CD8-positive, alpha-beta memory T cell (primary cell): ENCODE results near the gene SECISBP2L. TPM values are rescaled to one million over a fixed set of nuclear protein-coding genes. Genes with fewer than 3 reads are reported as not detected.

ENCODE experiments used
- CTCF ChIA-PET: fragments of 350-600 bp; sonication (Branson Sonifier 250); formaldehyde crosslinking; loops from one replicate; lab custom pipeline; 2021; ENCODE audit warnings: antibody characterized with exemption; lab: Charles Lee
- POLR2A ChIA-PET: fragments of 350-600 bp; sonication (Branson Sonifier 250); formaldehyde crosslinking; loops from one replicate; lab custom pipeline; 2021; ENCODE audit warnings: antibody characterized with exemption; lab: Charles Lee
- DNase-seq, 5 donors: peaks; one replicate each; pipeline versions ENCODE4 v3.0.0 to v3.0.0-alpha.2; 2020 to 2022; ENCODE audit warnings: mixed read lengths in 1 of 5
- H3K27ac ChIP-seq: one replicate; pipeline ENCODE4 v1.7.0; 2013; ENCODE audit warnings: low read depth, mild to moderate bottlenecking, low read length, moderate library complexity
- H3K27me3 ChIP-seq: 2 replicates; pipeline ENCODE4 v1.7.0; 2013; ENCODE audit warnings: low read length, mild to moderate bottlenecking; ENCODE audit not compliant: insufficient read depth, poor library complexity, severe bottlenecking
- H3K36me3 ChIP-seq: 2 replicates; pipeline ENCODE4 v1.7.0; 2013; ENCODE audit warnings: mild to moderate bottlenecking, low read length, moderate library complexity; ENCODE audit not compliant: insufficient read depth
- H3K4me1 ChIP-seq: 2 replicates; pipeline ENCODE4 v1.7.0; 2013; ENCODE audit warnings: mild to moderate bottlenecking, low read length, moderate library complexity; ENCODE audit not compliant: insufficient read depth
- H3K4me3 ChIP-seq: 2 replicates; pipeline ENCODE4 v1.7.0; 2013; ENCODE audit warnings: mild to moderate bottlenecking, low read length
- H3K9me3 ChIP-seq: 2 replicates; pipeline ENCODE4 v1.7.0; 2013; ENCODE audit warnings: mild to moderate bottlenecking, low read length
- H3K27ac Mint-ChIP-seq, 8 donors: one replicate each; pipeline ENCODE4 v1.8.0; 2020 to 2021; ENCODE audit warnings: mixed read lengths in 8 of 8, mild to moderate bottlenecking in 6 of 8, inconsistent platforms in 3 of 8, moderate library complexity in 3 of 8
- H3K27me3 Mint-ChIP-seq, 2 donors: one replicate each; pipeline ENCODE4 v1.8.0; 2020 to 2021; ENCODE audit warnings: mixed read lengths in 2 of 2, mild to moderate bottlenecking in 1 of 2, moderate library complexity in 1 of 2
- H3K36me3 Mint-ChIP-seq, 3 donors: one replicate each; pipeline ENCODE4 v1.8.0; 2020 to 2021; ENCODE audit warnings: mixed read lengths in 3 of 3, inconsistent platforms in 1 of 3, mild to moderate bottlenecking in 1 of 3
- H3K4me1 Mint-ChIP-seq, 3 donors: one replicate each; pipeline ENCODE4 v1.8.0; 2020 to 2021; ENCODE audit warnings: mixed read lengths in 3 of 3, inconsistent platforms in 1 of 3, mild to moderate bottlenecking in 1 of 3
- H3K4me3 Mint-ChIP-seq, 7 donors: one replicate each; pipeline ENCODE4 v1.8.0; 2020 to 2021; ENCODE audit warnings: mixed read lengths in 7 of 7, mild to moderate bottlenecking in 6 of 7, moderate library complexity in 4 of 7, inconsistent platforms in 2 of 7
- H3K9me3 Mint-ChIP-seq, 5 donors: one replicate each; pipeline ENCODE4 v1.8.0; 2020 to 2022; ENCODE audit warnings: mixed read lengths in 5 of 5, mild to moderate bottlenecking in 3 of 5, moderate library complexity in 2 of 5, inconsistent platforms in 1 of 5
- polyA plus RNA-seq: library from polyadenylated mRNA; unstranded; fragments of 300-500 nt; fragmentation: Illumina TruSeq; gene quantifications from one replicate; pipeline ENCODE4 v1.2.3, GENCODE V29; 2021
- total RNA-seq, 2 experiments: library from RNA; stranded (reverse); gene quantifications; one replicate each; pipeline ENCODE4 v1.2.3, GENCODE V29; 2021

Gene SECISBP2L
- total RNA-seq (10 to 100 TPM; 27.2 to 28.1 TPM), polyA plus RNA-seq (24.7 TPM)

DNA sequence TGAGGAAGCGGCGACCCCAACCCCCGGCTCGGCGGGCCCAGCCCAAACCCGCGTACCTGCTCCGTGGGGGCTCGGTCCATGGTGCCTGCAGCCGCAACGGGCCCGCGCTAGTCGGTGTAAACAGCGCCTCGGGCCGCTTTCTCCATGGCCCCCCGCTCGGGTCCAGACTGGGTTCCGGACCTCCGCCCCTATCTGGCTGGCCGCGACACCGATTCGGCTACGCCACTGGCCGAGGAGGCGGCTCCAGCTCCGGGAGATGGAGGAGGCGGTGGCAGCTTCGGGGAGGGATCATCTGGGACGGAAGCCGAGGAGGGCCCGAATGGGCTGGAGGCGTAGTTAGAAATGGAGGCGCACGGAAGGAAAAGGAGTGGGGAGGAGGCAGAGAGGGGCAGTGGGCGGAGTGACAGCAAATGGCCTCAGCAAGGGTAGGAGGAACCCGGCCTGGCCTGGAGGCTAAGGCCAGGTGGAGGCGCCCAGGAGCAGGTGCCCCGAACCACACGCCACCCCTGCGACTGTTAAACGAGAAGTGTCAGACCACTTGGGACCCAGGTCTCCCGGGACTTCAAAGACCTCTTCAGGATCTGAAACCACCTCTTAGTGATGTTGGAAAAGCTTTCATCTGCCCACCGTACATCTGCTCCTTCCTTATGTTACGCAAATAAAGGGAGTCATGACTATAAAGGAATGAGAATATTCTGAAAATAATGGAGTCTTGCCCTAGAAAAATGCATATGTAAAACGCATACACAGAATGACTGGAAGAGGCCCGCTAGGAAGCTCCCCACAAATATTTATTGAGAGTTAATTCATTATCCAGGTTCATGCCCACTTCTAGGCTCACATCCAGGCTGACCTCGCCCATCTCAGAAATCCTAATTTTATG lies at the start of gene SECISBP2L:
Gene SECISBP2L, minus strand, starts transcription at position 227 of the 883 bp plus-strand sequence. Its CDS starts 147 bp downstream, at position 80.
- ChIA-PET POLR2A (interaction anchor here (0.6 to 2.1 kb wide), 5 partner anchors 109 to 235 kb away, joined by 3 to 9 read pairs (median 4); partner anchors contain the start of genes COPS2 and EID1), CTCF (interaction anchor here (0.9 to 1.7 kb wide), 4 partner anchors 12 to 168 kb away, joined by 3 to 4 read pairs (median 4); partner anchors contain the start of genes COPS2 and EID1)
- H3K36me3 Mint-ChIP-seq = peaks cover 0 to 11% (median 3%) of the 10 kb centered on the region in 3 donors
- H3K9me3 ChIP-seq = no peaks in the 10 kb centered on the region
- peak within 1 kb of the TSS; percentile 80 for H3K27ac ChIP-seq
- no peaks in the 10 kb centered on the region for H3K27me3 Mint-ChIP-seq
- no peaks in the 10 kb centered on the region for H3K9me3 Mint-ChIP-seq
- peak within 1 kb of the TSS; percentile 91 for H3K4me3 ChIP-seq
- peaks cover 31 to 44% (median 39%) of the 10 kb centered on the region in 3 donors for H3K4me1 Mint-ChIP-seq
- no peaks in the 10 kb centered on the region for H3K36me3 ChIP-seq
- peak within 1 kb of the TSS; percentile 82 to 96 (median 93) for H3K27ac Mint-ChIP-seq
- DNase-seq = peak; percentile 84 to 93 (median 89)
- no peaks in the 10 kb centered on the region for H3K27me3 ChIP-seq
- H3K4me3 Mint-ChIP-seq = peak within 1 kb of the TSS; percentile 87 to 98 (median 96)
- H3K4me1 ChIP-seq = peaks cover 27% of the 10 kb centered on the region

DNA sequence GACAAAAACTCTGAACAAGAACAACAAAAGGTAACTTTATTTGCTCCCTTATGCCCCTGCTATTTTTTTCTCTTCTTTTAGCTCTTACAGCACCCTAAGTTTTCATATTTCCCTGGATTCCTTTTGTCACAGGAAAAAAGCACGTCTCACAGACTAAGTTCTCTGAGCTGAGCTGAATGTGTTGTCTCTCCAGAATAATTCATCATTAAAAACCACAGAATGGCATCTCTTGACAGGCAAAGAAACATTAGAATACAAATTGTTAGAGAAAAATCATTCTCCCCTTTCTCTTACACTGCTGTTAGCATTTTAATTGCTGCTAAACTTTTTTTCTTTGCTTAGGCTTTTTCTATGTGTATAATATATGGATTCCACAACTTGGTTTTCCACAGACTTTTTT lies 48.7 kb upstream of the SECISBP2L start:
- Mint-ChIP-seq H3K36me3 (peaks cover 0 to 4% (median 3%) of the 10 kb centered on the region in 3 donors), H3K27ac (no peak overlapping the region), H3K4me1 (no peaks in the 10 kb centered on the region), H3K4me3 (no peak overlapping the region), H3K9me3 (no peaks in the 10 kb centered on the region), H3K27me3 (no peaks in the 10 kb centered on the region)
- H3K27ac ChIP-seq = no peak overlapping the region
- POLR2A ChIA-PET = no interaction called here
- CTCF ChIA-PET = no interaction called here
- H3K9me3 ChIP-seq = no peaks in the 10 kb centered on the region
- no peak overlapping the region for H3K4me3 ChIP-seq
- DNase-seq = no peak
- no peaks in the 10 kb centered on the region for H3K36me3 ChIP-seq
- no peaks in the 10 kb centered on the region for H3K27me3 ChIP-seq
- H3K4me1 ChIP-seq = no peaks in the 10 kb centered on the region

DNA sequence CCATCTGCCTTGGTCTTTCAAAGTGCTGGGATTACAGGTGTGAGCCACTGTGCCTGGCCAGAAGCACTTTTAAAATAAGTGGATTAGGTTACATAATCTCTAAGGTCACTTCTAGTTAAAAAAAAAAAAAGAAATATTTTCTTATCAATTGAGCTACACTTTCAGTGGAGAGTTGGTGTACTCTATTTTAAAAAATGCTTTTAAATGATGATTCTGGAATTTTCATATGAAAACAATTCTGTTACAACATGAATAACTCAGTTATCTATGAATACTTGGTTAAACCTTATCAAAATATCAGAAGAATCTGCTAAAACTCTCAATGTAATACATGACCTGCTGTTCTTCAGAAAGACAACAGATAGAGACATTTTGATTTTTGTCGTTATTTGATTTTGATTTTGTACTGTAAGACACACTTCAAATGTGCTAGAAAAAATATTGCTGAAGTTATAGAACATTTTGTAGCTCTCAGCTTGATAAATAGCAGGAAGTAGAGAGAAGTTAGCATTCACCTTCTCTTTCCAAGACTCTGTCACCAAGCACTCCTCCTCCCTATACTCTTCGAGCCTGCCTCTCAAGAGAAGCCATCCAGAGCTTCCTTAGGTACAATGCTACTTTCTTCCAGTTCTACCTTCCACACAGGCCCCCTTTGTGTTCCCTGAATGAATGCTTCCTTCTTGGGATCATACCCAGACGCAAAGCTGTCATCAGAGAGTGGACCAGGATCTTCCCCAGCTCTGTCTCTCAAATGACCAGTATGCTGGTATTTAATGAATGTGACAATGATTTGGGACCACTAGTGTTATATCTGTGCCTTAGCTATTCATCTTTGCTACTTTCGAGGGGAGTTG lies 47.2 kb upstream of the SECISBP2L start:
- Histone ChIP-seq H3K27ac (no peak overlapping the region), H3K27me3 (no peaks in the 10 kb centered on the region), H3K4me1 (no peaks in the 10 kb centered on the region), H3K36me3 (no peaks in the 10 kb centered on the region), H3K9me3 (no peaks in the 10 kb centered on the region), H3K4me3 (no peak overlapping the region)
- Mint-ChIP-seq H3K9me3 (no peaks in the 10 kb centered on the region), H3K4me3 (no peak overlapping the region), H3K4me1 (no peaks in the 10 kb centered on the region), H3K27ac (peak overlapping the region in 1 of 8 donors; percentile 31), H3K27me3 (no peaks in the 10 kb centered on the region), H3K36me3 (peaks cover 0 to 2% (median 0%) of the 10 kb centered on the region in 3 donors)
- ChIA-PET POLR2A (no interaction called here), CTCF (no interaction called here)
- no peak for DNase-seq

DNA sequence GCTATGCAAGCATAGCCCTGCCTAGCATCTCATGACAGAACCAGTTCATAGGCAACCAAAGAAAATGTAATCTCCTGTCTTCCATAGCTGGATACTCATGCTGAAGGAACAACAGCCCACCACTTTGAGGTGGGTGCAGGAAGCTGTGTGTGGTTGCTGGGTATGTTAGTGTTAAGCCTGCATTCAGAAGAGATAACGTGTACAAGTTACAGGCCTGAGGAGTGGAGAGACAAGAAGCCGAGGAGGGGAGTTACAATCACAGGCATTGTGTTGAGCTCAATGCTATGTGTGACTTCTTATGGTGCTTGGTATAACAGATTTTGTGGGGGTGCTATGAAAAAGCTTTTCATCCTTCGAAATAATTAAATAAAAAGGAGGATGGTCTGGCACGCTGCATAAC lies 42.8 kb upstream of the SECISBP2L start:
- H3K4me1 Mint-ChIP-seq = no peaks in the 10 kb centered on the region
- H3K4me3 Mint-ChIP-seq = no peak overlapping the region

GRCh38 chr15:49085696-49086459 lies 39.6 kb upstream of the SECISBP2L start:
- no peak overlapping the region for H3K27ac Mint-ChIP-seq
- no peaks in the 10 kb centered on the region for H3K9me3 ChIP-seq
- no peaks in the 10 kb centered on the region for H3K9me3 Mint-ChIP-seq
- no peaks in the 10 kb centered on the region for H3K4me1 Mint-ChIP-seq
- ChIA-PET POLR2A (no interaction called here), CTCF (no interaction called here)
- peaks cover 0 to 2% (median 0%) of the 10 kb centered on the region in 3 donors for H3K36me3 Mint-ChIP-seq
- H3K27me3 ChIP-seq = no peaks in the 10 kb centered on the region
- no peaks in the 10 kb centered on the region for H3K4me1 ChIP-seq
- no peak overlapping the region for H3K4me3 Mint-ChIP-seq
- DNase-seq = no peak
- no peaks in the 10 kb centered on the region for H3K27me3 Mint-ChIP-seq
- no peak overlapping the region for H3K27ac ChIP-seq
- no peak overlapping the region for H3K4me3 ChIP-seq
- H3K36me3 ChIP-seq = no peaks in the 10 kb centered on the region

More for the DNA sequence above, 42.8 kb upstream of the SECISBP2L start:
- Mint-ChIP-seq H3K27me3 (no peaks in the 10 kb centered on the region), H3K36me3 (no peaks in the 10 kb centered on the region), H3K9me3 (no peaks in the 10 kb centered on the region), H3K27ac (peak overlapping the region in 1 of 8 donors; percentile 5)
- Histone ChIP-seq H3K27ac (no peak overlapping the region), H3K4me1 (no peaks in the 10 kb centered on the region), H3K9me3 (no peaks in the 10 kb centered on the region), H3K36me3 (no peaks in the 10 kb centered on the region), H3K27me3 (no peaks in the 10 kb centered on the region), H3K4me3 (no peak overlapping the region)
- no peak for DNase-seq
- ChIA-PET POLR2A (no interaction called here), CTCF (no interaction called here)

- CTCF ChIA-PET = no interaction called here
- H3K9me3 Mint-ChIP-seq = no peaks in the 10 kb centered on the region
These were observed 38.0 kb upstream of the SECISBP2L start for GRCh38 chr15:49084285-49084570.

GRCh38 chr15:49083401-49084284 lies 37.4 kb upstream of the SECISBP2L start:
- H3K27me3 Mint-ChIP-seq = no peaks in the 10 kb centered on the region
- no peak overlapping the region for H3K4me3 Mint-ChIP-seq
- H3K9me3 ChIP-seq = no peaks in the 10 kb centered on the region
- ChIA-PET CTCF (no interaction called here), POLR2A (no interaction called here)
- peaks cover 0 to 4% (median 0%) of the 10 kb centered on the region in 3 donors for H3K36me3 Mint-ChIP-seq
- no peaks in the 10 kb centered on the region for H3K4me1 Mint-ChIP-seq
- H3K9me3 Mint-ChIP-seq = no peaks in the 10 kb centered on the region
- H3K27ac Mint-ChIP-seq = no peak overlapping the region
- no peaks in the 10 kb centered on the region for H3K27me3 ChIP-seq
- H3K4me1 ChIP-seq = no peaks in the 10 kb centered on the region
- DNase-seq = no peak
- H3K36me3 ChIP-seq = no peaks in the 10 kb centered on the region
- no peak overlapping the region for H3K4me3 ChIP-seq
- no peak overlapping the region for H3K27ac ChIP-seq

More at GRCh38 chr15:49084285-49084570, 38.0 kb upstream of the SECISBP2L start:
- Mint-ChIP-seq H3K4me1 (no peaks in the 10 kb centered on the region), H3K27ac (no peak overlapping the region), H3K36me3 (peaks cover 0 to 4% (median 0%) of the 10 kb centered on the region in 3 donors), H3K4me3 (no peak overlapping the region), H3K27me3 (no peaks in the 10 kb centered on the region)
- no peaks in the 10 kb centered on the region for H3K36me3 ChIP-seq
- no peaks in the 10 kb centered on the region for H3K27me3 ChIP-seq
- no peak overlapping the region for H3K4me3 ChIP-seq
- DNase-seq = no peak
- H3K27ac ChIP-seq = no peak overlapping the region
- H3K9me3 ChIP-seq = no peaks in the 10 kb centered on the region
- POLR2A ChIA-PET = no interaction called here
- H3K4me1 ChIP-seq = no peaks in the 10 kb centered on the region
